ENCODE data around the gene ZNF423.
"Not testable (repeated sequence)": the region's sequence is repeated elsewhere in the genome, so short reads cannot be mapped to it uniquely, and the experiment has no call there.

ZNF423 gene

GRCh38 chr16:49523435-49524159 lies 332.3 kb downstream of the ZNF423 start:
- DNase-seq, result no peak

GRCh38 chr16:49521734-49522325 lies 334.1 kb downstream of the ZNF423 start:
- DNase-seq, result no peak

GRCh38 chr16:49520492-49521038 lies 335.3 kb downstream of the ZNF423 start:
- DNase-seq, result no peak

- no peak for DNase-seq
These were observed 336.2 kb downstream of the ZNF423 start for GRCh38 chr16:49519741-49520140.

- peak in 1 of 56 donors; percentile 9 for DNase-seq
These were observed 336.8 kb downstream of the ZNF423 start for GRCh38 chr16:49519008-49519656.

- no peak for DNase-seq
These were observed 339.4 kb downstream of the ZNF423 start for GRCh38 chr16:49516382-49517036.

GRCh38 chr16:49515861-49516260 lies 340.1 kb downstream of the ZNF423 start:
- DNase-seq, result no peak

- no peak for DNase-seq
These were observed 340.8 kb downstream of the ZNF423 start for GRCh38 chr16:49515016-49515565.

GRCh38 chr16:49514073-49514980 lies 341.6 kb downstream of the ZNF423 start:
- no peak for DNase-seq

- no peak for DNase-seq
These were observed 342.9 kb downstream of the ZNF423 start for GRCh38 chr16:49513040-49513439.

GRCh38 chr16:49510654-49511305 lies 345.1 kb downstream of the ZNF423 start:
- peak in 22 of 56 donors; percentile 7 to 67 (median 20) for DNase-seq

- no peak for DNase-seq
These were observed 345.8 kb downstream of the ZNF423 start for GRCh38 chr16:49510141-49510540.

- DNase-seq, result not testable (repeated sequence)
These were observed 349.6 kb downstream of the ZNF423 start for GRCh38 chr16:49506058-49507013.

- no peak for DNase-seq
These were observed 350.4 kb downstream of the ZNF423 start for GRCh38 chr16:49505556-49505955.

GRCh38 chr16:49504626-49505025 lies 351.3 kb downstream of the ZNF423 start:
- no peak for DNase-seq

- no peak for DNase-seq
These were observed 351.9 kb downstream of the ZNF423 start for GRCh38 chr16:49504023-49504364.

- DNase-seq, result no peak
These were observed 352.5 kb downstream of the ZNF423 start for GRCh38 chr16:49503256-49504022.

All from nucleus accumbens (tissue), 56 donors.